ENCODE data around the gene RAB31. TPM values are rescaled to one million over a fixed set of nuclear protein-coding genes. Genes with fewer than 3 reads are reported as not detected.
"Not testable (repeated sequence)": the region's sequence is repeated elsewhere in the genome, so short reads cannot be mapped to it uniquely, and the experiment has no call there.

The RAB31 gene
- total and polyA plus RNA-seq, 3 donors from 2014 or later: 75.9 to 110 (median 81.5) TPM

- Histone ChIP-seq H3K27ac (no peak within 1 kb of the TSS), H3K4me3 (no peak within 1 kb of the TSS), H3K36me3 (ENCODE audit: low read depth, missing control alignments) (no peaks in the 10 kb centered on the region), H3K4me1 (peaks cover 6% of the 10 kb centered on the region), H3K27me3 (no peaks in the 10 kb centered on the region), H3K9me3 (no peaks in the 10 kb centered on the region)
- TF ChIP-seq CTCF (IDR thresholded peaks at IDR 0.05) (no peak), POLR2A (IDR thresholded peaks at IDR 0.05) (no peak)
- 82 to 85% methylated on average over 8 of the region's 8 CpGs for WGBS, 2 donors
- no peak for DNase-seq
- intact Hi-C loops (cut with DNase I; ENCODE audit: low total_unique reads): no loop called here
Measured at GRCh38 chr18:9885170-9886004, 177.3 kb downstream of the RAB31 start, which contains the start of gene TXNDC2. TSS of gene TXNDC2 (plus strand) at chr18:9885973. CDS start at chr18:9886681, 708 bp downstream.

- Histone ChIP-seq H3K4me3 (no peak overlapping the region), H3K9me3 (no peaks in the 10 kb centered on the region), H3K4me1 (peaks cover 5% of the 10 kb centered on the region), H3K27ac (no peak overlapping the region), H3K27me3 (no peaks in the 10 kb centered on the region), H3K36me3 (ENCODE audit: low read depth, missing control alignments) (no peaks in the 10 kb centered on the region)
- WGBS, 2 donors: 96 to 97% methylated on average over 3 of the region's 3 CpGs
- no peak for TF ChIP-seq POLR2A (IDR thresholded peaks at IDR 0.05)
- no peak for TF ChIP-seq CTCF (IDR thresholded peaks at IDR 0.05)
- intact Hi-C loops (cut with DNase I; ENCODE audit: low total_unique reads): no loop called here
- DNase-seq: no peak
Measured at GRCh38 chr18:9886005-9886348, 177.9 kb downstream of the RAB31 start.

- Histone ChIP-seq H3K9me3 (no peaks in the 10 kb centered on the region), H3K27me3 (no peaks in the 10 kb centered on the region), H3K4me1 (peaks cover 3% of the 10 kb centered on the region), H3K4me3 (no peak overlapping the region), H3K36me3 (ENCODE audit: low read depth, missing control alignments) (no peaks in the 10 kb centered on the region), H3K27ac (no peak overlapping the region)
- no peak for DNase-seq
- 94 to 96% methylated on average over 5 of the region's 5 CpGs for WGBS, 2 donors
- intact Hi-C loops (cut with DNase I; ENCODE audit: low total_unique reads): no loop called here
- TF ChIP-seq POLR2A (IDR thresholded peaks at IDR 0.05) (no peak), CTCF (IDR thresholded peaks at IDR 0.05) (no peak)
Measured at GRCh38 chr18:9887992-9888391, 179.9 kb downstream of the RAB31 start.

DNA sequence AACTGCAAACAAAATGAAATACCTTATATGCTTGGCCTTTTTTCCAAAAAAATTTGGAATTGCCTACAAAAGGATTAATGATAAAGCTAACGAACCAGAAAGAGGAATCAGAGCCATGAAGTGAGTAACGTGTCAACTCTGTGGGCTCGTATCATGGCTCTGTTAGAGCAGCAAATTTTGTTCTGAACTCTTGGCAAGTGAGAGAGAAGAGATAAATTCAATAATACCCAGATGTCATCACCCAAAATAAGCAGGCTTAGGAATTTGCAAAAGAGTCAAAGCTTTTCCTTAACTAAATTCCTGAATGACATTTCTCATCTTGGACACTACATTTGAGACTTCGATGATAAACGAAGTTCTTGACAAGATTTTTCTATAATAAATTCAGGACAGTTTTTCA, 182.1 kb downstream of the RAB31 start:
- Histone ChIP-seq H3K36me3 (ENCODE audit: low read depth, missing control alignments) (no peaks in the 10 kb centered on the region), H3K27ac (no peak overlapping the region), H3K4me1 (peaks cover 3% of the 10 kb centered on the region), H3K27me3 (no peaks in the 10 kb centered on the region), H3K4me3 (no peak overlapping the region), H3K9me3 (no peaks in the 10 kb centered on the region)
- no peak for DNase-seq
- intact Hi-C loops (cut with DNase I; ENCODE audit: low total_unique reads): no loop called here
- no peak for TF ChIP-seq POLR2A (IDR thresholded peaks at IDR 0.05)
- 72 to 79% methylated on average over 5 of the region's 5 CpGs for WGBS, 2 donors

- DNase-seq: no peak
- 58 to 74% methylated on average over 1 of the region's 1 CpG for WGBS, 2 donors
Measured at GRCh38 chr18:9890957-9891356, 182.9 kb downstream of the RAB31 start.

DNA sequence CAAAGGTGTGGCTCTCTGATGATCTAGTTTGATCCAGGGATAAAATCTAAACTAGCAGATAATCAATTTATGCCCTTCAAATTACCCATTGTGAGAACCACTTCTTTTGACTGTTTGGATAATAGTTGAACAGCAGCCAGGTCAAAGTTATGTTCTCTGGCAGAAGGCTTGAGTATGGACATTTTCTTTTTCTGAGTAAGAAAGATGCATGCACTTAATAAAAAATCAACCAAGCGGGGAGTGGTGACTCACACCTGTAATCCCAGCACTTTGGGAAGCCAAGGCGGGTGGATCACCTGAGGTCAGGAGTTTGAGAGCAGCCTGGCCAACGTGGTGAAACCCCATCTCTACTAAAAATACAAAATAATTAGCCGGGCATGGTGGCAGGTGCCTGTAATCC, 183.4 kb downstream of the RAB31 start:
- H3K36me3 ChIP-seq (ENCODE audit: low read depth, missing control alignments); H3K4me1 ChIP-seq; intact Hi-C loops (cut with DNase I; ENCODE audit: low total_unique reads); H3K27me3 ChIP-seq; DNase-seq; H3K27ac ChIP-seq; H3K4me3 ChIP-seq; H3K9me3 ChIP-seq: not testable (repeated sequence)
- 84 to 89% methylated on average over 4 of the region's 4 CpGs for WGBS, 2 donors

More at GRCh38 chr18:9890957-9891356, 182.9 kb downstream of the RAB31 start:
- Histone ChIP-seq H3K36me3 (ENCODE audit: low read depth, missing control alignments) (no peaks in the 10 kb centered on the region), H3K27me3 (no peaks in the 10 kb centered on the region), H3K4me3 (no peak overlapping the region), H3K9me3 (no peaks in the 10 kb centered on the region), H3K4me1 (peaks cover 3% of the 10 kb centered on the region), H3K27ac (no peak overlapping the region)
- intact Hi-C loops (cut with DNase I; ENCODE audit: low total_unique reads): no loop called here
- no peak for TF ChIP-seq POLR2A (IDR thresholded peaks at IDR 0.05)
- no peak for TF ChIP-seq CTCF (IDR thresholded peaks at IDR 0.05)

Data from testis (tissue), 3 donors.